Left lung (tissue), 10 donors: Measurements from ENCODE around the gene MALT1. TPM values are rescaled to one million over a fixed set of nuclear protein-coding genes. Genes with fewer than 3 reads are reported as not detected.

Source experiments
- ATAC-seq: fragments of 200-7000 bp; cut with Tn5 transposase; one replicate; pipeline ENCODE4 v1.9.1; 2020; ENCODE audit warnings: moderate library complexity
- DNase-seq, 4 donors: peaks; one replicate each; pipeline ENCODE4 v3.0.0-alpha.2; 2013 to 2020
- H3K27ac ChIP-seq, 2 donors: fragments of 200-600 bp; sonication (generic) in 1 of 2; one replicate each; pipeline versions ENCODE4 v1.5.0 to v1.8.0; 2020 to 2021
- H3K27me3 ChIP-seq, 2 donors: fragments of 200-600 bp; sonication (generic) in 1 of 2; one replicate each; pipeline versions ENCODE4 v1.5.0 to v1.8.0; 2020 to 2021
- H3K36me3 ChIP-seq, 2 donors: fragments of 200-600 bp; sonication (generic) in 1 of 2; one replicate each; pipeline versions ENCODE4 v1.5.0 to v1.8.0; 2020 to 2021
- H3K4me1 ChIP-seq, 2 donors: fragments of 200-600 bp; one replicate each; pipeline ENCODE4 v1.8.0; 2021
- H3K4me3 ChIP-seq, 2 donors: fragments of 200-600 bp; sonication (generic) in 1 of 2; one replicate each; pipeline versions ENCODE4 v1.5.0 to v1.8.0; 2020 to 2021; ENCODE audit warnings: mild to moderate bottlenecking in 1 of 2
- H3K9me3 ChIP-seq, 2 donors: fragments of 200-600 bp; sonication (generic) in 1 of 2; one replicate each; pipeline versions ENCODE4 v1.5.0 to v1.8.0; 2020 to 2021
- CTCF ChIP-seq, 2 donors: fragments of 200-600 bp; sonication (generic) in 1 of 2; IDR thresholded peaks; one replicate each; pipeline versions ENCODE4 v1.5.0 to v1.8.0; 2021; ENCODE audit warnings: antibody characterized with exemption in 2 of 2
- intact Hi-C, 2 donors: fragments of 100-400 bp; cut with DNase I; formaldehyde crosslinking; loops; one replicate each; pipeline versions ENCODE4 v1.11.2 to v1.14.2; 2022
- polyA plus RNA-seq, 6 donors: library from polyadenylated mRNA; unstranded; fragments of 120-200 nt; gene quantifications; one replicate each; pipeline ENCODE4 v1.2.1, GENCODE V29; 2013; ENCODE audit not compliant: insufficient read length in 6 of 6
- total RNA-seq, 2 donors: library from RNA; stranded (reverse); fragmentation: NEBNext Ultra II Directional; extraction: Animal tissue kit (Norgen Biotek cat#: 25700); gene quantifications; one replicate each; pipeline ENCODE4 v1.2.1, GENCODE V29; 2021
- donor health status: DM: no; HTN: yes; CAD: no.
- donor health status: DM: no; HTN: no; CAD: no.

MALT1 gene
- total and polyA plus RNA-seq, 8 donors = 17.1 to 31.4 (median 22.8) TPM

DNA sequence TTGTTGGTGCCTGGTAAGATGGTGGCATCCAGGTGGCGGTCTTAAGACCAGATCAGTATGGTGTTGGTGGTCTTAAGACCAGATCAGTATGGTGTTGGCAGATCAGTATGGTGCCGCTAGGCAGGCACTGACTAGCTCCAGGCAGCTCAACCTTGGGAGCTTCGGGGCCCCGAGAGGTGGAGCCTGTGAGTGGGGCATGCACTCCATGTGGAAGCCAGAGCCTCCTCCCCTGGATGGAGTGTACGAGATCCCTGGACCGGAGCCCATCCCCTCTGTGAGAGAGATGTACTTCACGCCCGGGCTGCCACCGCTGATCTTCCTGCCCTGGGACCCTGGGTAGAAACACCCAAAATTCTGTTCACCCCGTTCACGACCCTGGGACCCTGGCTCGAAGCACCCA, 19.0 kb downstream of the MALT1 start:
- no peak overlapping the region for H3K27ac ChIP-seq
- peaks cover 0 to 6% of the 10 kb centered on the region in 2 donors for H3K4me1 ChIP-seq
- H3K36me3 ChIP-seq = peaks cover 0 to 29% of the 10 kb centered on the region in 2 donors
- no peak for TF ChIP-seq CTCF (IDR thresholded peaks at IDR 0.05)
- no peak for DNase-seq
- ATAC-seq = no peak
- no peaks in the 10 kb centered on the region for H3K27me3 ChIP-seq
- H3K4me3 ChIP-seq = no peak overlapping the region
- H3K9me3 ChIP-seq = no peaks in the 10 kb centered on the region
- intact Hi-C loops = no loop called here

DNA sequence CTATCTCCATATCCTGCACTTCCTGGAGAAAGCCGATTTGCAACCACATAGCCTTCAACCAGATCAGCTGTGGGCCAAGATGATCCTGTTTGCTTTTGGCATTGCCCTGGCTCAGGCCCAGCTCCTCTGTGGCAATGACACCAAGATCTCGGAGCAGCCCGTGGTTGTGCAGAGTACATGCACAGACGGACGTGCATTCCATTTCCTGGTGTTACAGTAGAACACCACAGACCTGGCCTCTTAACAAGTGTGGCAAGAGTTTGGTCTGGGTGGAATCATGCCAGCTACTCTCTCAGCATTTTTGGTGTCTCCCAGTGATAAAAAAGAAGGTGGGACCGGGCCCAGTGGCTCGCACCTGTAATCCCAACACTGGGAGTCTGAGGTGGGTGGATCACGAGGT, 20.0 kb downstream of the MALT1 start:
- DNase-seq (no peak), ATAC-seq (no peak)
- H3K27ac ChIP-seq = no peak overlapping the region
- H3K4me1 ChIP-seq = peaks cover 0 to 6% of the 10 kb centered on the region in 2 donors
- peaks cover 0 to 19% of the 10 kb centered on the region in 2 donors for H3K36me3 ChIP-seq
- no peak for TF ChIP-seq CTCF (IDR thresholded peaks at IDR 0.05)
- intact Hi-C loops = no loop called here
- H3K4me3 ChIP-seq = no peak overlapping the region
- H3K9me3 ChIP-seq = no peaks in the 10 kb centered on the region
- no peaks in the 10 kb centered on the region for H3K27me3 ChIP-seq

GRCh38 chr18:58692422-58693185, 21.3 kb downstream of the MALT1 start:
- no peak for TF ChIP-seq CTCF (IDR thresholded peaks at IDR 0.05)
- H3K36me3 ChIP-seq = peaks cover 0 to 19% of the 10 kb centered on the region in 2 donors
- no peaks in the 10 kb centered on the region for H3K9me3 ChIP-seq
- no peak for ATAC-seq
- no peak overlapping the region for H3K27ac ChIP-seq
- no peak for DNase-seq
- intact Hi-C loops = no loop called here
- peaks cover 0 to 5% of the 10 kb centered on the region in 2 donors for H3K4me1 ChIP-seq
- no peaks in the 10 kb centered on the region for H3K27me3 ChIP-seq
- H3K4me3 ChIP-seq = no peak overlapping the region

- Histone ChIP-seq H3K36me3 (peaks cover 0 to 19% of the 10 kb centered on the region in 2 donors), H3K4me3 (no peak overlapping the region), H3K27ac (no peak overlapping the region), H3K27me3 (no peaks in the 10 kb centered on the region), H3K4me1 (no peaks in the 10 kb centered on the region), H3K9me3 (no peaks in the 10 kb centered on the region)
- TF ChIP-seq CTCF (IDR thresholded peaks at IDR 0.05) = no peak
- no peak for DNase-seq
- ATAC-seq = no peak
- intact Hi-C loops = no loop called here
Measured at GRCh38 chr18:58694221-58694620, 23.0 kb downstream of the MALT1 start.

DNA sequence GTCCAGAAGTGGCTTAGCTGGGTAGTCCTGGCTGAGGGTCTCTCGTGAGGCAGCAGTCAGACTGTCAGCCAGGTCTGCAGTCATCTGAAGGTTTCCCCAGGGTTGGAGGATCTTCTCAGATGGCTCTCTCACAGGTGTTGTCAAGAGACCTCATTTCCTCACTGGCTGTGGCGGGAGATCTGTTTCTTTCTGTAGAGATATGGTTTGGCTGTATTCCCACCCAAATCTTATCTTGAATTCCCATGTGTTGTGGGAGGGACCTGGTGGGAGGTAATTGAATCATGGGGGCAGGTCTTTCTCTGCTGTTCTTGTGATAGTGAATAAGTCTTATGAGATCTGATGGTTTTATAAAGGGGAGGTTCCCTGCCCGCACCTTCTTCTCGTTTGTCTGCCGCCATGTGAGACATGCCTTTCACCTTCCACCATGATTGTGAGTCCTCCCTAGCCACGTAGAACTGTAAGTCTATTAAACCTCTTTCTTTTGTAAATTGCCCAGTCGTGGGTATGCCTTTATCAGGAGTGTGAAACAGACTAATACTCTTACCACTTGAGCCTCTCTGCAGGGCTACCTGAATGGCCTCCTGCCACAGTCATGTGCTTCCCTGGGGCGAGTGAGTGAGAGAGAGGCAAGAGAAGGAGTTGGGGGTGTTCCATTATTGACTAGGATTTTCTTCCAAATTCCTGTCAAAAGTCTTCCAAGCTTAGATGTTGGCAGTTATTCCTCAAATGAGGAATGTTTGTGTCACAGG, 23.6 kb downstream of the MALT1 start:
- no peak for ATAC-seq
- Histone ChIP-seq H3K9me3 (no peaks in the 10 kb centered on the region), H3K4me1 (no peaks in the 10 kb centered on the region), H3K36me3 (peaks cover 0 to 14% of the 10 kb centered on the region in 2 donors), H3K27me3 (no peaks in the 10 kb centered on the region), H3K27ac (no peak overlapping the region), H3K4me3 (no peak overlapping the region)
- no peak for TF ChIP-seq CTCF (IDR thresholded peaks at IDR 0.05)
- DNase-seq = no peak
- intact Hi-C loops = no loop called here
